IPS-18c (cell line): ENCODE measurements around the gene PPARA.

Experiments
- H3K4me3 ChIP-seq: 2 replicates; pipeline ENCODE4 v1.7.0; 2013; ENCODE audit warnings: low read depth, mild to moderate bottlenecking, low read length, moderate library complexity; ENCODE audit not compliant: insufficient read depth
- H3K9me3 ChIP-seq: one replicate; pipeline ENCODE4 v1.6.1; 2013; ENCODE audit warnings: mild to moderate bottlenecking, low read length, moderate library complexity; ENCODE audit not compliant: control insufficient read depth, insufficient read depth

PPARA gene

DNA sequence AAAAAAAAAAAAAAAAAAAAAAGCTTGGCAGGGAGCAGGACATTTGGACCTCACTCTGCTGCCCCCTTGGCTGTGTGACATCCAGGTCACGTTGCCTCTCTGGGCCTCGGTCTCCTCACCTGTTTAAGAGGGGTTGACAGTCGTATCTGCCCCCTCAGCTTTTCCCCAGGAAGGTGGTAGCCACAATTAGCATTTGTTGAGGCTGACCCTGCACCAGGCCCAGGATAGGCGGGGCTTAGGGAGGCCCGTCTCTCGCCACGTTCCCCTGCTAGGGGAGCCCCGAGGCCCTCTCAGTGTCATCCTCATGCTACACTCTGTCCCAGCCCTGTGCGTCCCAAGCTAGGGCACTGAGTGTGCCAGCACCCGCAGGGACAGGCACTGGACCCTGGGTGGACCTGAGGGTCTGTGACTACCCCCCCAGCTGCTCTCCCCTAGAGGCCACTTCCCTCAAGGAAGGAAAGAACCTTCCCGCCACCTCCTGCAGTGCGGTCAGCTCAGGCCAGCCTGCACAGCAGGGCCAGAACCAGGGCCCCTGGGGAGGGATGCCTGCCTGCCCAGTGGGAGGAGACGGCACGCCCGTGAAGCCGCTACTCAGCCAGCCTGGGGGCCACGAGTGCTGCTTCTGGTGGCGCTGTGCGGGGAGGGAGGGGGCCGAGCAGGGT is 38.5 kb upstream of the PPARA start:
- H3K9me3 ChIP-seq, result no peaks in the 10 kb centered on the region
- no peak overlapping the region for H3K4me3 ChIP-seq

DNA sequence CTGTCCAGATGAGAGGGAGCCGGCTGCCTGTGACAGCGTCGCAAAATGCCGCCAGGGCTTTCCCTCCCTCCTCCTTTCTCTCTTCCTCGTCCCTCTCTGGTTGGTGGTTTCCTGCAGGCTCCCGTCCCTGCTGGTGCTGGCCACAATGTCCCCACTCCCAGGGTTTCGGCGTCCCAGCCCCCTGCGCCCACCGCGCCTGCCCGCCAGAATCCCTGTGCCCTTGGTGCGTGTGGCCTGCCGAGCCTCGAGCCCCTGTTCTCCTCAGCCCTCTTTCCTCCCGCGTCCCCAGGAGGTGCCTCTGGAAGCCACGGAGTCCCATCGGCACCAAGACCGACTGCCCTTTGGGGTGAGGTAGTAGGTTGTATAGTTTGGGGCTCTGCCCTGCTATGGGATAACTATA is 37.9 kb upstream of the PPARA start:
- no peaks in the 10 kb centered on the region for H3K9me3 ChIP-seq
- H3K4me3 ChIP-seq, result no peak overlapping the region

DNA sequence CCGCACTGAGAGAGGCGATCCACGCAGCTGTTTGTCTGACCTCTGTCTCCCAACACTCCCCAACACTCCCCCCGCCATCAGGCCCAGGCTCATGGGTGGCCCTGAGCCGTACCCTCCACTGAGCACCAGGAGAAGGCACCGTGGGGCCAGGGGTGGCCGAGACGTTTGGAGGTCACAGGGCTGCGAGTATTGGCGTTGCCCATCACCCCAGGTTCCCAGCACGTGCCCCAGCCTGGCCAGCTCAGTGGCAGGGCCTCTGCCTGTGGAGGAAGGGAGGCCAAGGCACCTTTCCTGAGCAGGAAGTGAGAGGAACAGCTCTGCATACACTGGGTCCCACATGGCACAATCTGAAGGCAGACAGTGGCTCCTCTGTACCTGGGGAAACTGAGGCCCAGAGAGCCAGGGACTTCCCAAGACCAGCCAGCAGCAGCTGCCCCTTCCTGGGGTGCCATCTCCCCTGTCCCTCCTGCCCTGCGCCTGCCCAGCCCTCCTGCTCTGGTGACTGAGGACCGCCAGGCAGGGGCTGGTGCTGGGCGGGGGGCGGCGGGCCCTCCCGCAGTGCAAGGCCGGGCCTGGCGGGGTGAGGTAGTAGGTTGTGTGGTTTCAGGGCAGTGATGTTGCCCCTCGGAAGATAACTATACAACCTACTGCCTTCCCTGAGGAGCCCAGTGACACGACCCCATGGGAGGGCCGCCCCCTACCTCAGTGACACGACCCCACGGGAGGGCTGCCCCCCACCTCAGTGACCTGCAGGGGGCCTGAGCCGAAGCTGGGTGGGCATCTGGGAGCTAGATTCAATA is 37.0 kb upstream of the PPARA start:
- Histone ChIP-seq H3K4me3 (no peak overlapping the region), H3K9me3 (no peaks in the 10 kb centered on the region)

DNA sequence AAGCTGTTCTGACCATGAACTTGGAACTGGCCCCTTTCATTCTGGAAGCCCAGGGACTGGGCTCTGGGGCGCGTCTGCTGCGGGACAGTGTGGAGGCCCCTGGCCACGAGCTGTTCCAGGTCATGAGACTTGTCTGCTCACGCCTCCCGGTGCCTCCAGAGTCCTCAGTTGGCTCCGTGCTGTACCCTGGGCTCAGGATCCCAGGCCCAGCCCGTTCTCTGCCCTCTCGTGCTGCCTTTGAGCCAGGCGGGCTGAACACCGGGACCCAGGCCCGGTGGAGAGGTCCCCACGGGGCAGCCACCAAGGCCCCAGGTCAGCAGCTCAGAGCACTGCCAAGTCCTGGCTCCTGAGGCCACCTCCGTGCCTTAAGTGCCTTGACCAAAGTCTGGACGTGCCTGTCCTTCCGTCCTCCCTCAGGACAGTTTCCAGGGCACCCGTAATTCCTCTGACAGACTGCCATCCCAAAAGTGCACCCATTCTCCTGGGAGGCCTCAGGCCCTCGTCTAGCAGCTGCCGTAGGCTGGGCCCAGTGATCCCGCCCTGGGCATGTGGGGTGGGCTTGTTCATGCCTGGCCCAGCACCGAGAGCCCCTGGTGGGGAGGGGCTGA is 36.3 kb upstream of the PPARA start:
- Histone ChIP-seq H3K9me3 (no peaks in the 10 kb centered on the region), H3K4me3 (no peak overlapping the region)

DNA sequence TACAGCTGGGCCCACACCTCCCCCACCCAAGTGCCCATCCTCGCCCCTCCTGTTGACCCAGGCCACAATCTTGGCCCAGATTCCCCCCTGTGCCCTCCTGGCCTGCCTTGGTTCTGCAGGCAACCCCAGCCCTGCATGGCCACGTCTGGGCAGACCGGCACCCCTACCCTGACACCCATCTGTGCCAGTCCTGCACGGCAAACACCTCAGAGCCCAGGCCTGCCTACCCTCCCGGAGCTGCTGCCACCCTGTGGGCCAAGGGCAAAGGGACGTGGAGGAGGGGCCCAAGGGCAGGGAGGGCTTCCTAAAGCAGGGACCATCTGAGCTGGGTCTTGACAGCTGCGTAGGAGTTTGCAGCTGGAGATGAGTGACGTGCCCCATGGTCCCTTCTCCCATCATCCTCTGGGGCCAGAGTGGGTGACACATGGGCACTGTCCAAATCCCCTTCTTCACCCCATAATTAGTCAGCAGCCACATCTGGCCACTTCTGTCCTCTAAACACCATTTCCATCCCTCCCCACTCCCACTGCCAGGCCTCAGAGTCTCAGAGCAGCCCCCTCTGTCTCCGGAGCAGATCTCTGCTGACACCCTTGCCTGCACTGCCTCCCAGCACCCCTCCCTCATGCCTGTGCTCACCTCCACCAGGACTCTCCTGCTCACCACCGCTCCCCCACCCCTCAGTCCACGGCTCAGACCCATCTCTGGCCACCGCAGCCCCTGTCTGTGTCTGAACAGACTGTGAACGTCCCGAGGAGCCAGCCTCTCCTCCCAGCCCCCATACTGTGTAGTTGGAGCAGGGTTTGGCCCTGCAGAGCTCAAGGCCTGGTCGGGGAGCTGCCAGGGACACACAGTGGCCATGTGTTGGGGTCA is 35.6 kb upstream of the PPARA start:
- Histone ChIP-seq H3K9me3 (no peaks in the 10 kb centered on the region), H3K4me3 (no peak overlapping the region)

DNA sequence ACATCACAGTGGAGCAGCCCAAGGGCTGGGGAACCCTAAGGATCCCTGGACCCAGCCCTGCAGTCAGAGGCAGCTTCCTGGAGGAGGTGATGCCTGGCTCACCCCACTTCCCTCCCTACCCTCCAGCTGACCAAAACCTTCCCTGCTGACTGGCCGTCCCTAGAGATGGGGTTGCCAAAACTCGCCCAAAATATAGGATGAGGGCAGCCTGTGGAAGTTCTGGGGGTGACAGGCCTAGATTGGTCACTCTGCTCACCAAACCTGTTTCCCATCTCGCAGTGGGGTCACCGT is 35.0 kb upstream of the PPARA start:
- Histone ChIP-seq H3K4me3 (no peak overlapping the region), H3K9me3 (no peaks in the 10 kb centered on the region)

DNA sequence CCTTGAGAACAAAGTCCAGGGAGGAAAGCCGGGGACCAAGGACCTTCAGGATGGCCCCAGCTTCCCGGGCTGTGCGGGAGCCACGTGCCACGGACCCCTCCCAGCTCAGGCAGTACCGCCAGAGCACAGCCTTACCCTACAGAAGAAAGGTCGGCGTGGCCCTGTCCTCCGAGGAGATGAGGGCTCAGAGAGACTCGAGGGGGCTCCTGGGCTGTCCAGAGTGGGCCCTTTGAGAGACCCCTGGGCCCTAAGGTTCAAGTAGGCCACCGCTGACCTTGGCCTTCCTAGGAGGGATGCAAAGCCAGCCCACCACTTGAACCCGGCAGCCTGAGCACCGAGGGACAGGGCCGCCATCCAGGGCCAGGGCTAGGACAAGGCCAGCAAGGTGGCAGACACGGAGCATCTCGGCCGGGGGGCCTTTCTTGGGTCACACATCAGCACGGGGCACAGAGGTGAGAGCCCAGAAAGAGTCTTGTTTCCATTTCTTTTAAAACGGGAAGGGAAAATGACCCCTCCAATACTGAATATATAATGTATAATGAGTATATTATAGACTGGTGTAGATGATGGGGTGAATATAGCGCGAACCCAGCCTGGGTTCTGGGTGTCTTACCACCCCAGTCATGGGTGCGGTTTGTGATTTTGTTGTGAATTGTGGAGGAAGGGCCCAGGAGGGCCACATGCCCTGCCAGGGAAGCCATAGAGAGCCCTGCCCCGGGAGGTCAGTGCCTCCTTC is 34.4 kb upstream of the PPARA start:
- Histone ChIP-seq H3K4me3 (no peak overlapping the region), H3K9me3 (no peaks in the 10 kb centered on the region)

DNA sequence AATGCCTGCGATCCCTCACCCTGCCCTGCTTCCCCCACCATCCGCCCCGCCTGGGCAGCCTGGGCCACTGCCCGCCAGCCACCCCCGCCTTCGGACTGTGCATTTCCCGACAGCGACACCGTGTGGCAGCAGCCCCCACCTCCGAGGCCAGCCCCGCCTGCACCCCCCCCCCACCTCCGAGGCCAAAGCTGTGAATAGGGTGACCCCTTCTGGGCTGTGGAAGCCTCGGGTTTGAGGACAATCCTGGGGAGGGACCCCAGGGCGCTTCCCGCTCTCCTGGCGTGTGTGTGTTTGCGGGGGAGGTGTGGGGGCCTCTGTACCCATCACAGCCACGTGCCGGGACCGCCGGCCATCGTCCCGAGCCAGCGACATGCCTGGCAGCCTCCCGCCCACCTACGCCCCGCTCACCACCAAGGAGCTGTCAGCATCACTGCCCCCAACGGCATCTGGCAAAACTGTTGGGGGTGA is 33.8 kb upstream of the PPARA start:
- H3K4me3 ChIP-seq, result no peak overlapping the region

DNA sequence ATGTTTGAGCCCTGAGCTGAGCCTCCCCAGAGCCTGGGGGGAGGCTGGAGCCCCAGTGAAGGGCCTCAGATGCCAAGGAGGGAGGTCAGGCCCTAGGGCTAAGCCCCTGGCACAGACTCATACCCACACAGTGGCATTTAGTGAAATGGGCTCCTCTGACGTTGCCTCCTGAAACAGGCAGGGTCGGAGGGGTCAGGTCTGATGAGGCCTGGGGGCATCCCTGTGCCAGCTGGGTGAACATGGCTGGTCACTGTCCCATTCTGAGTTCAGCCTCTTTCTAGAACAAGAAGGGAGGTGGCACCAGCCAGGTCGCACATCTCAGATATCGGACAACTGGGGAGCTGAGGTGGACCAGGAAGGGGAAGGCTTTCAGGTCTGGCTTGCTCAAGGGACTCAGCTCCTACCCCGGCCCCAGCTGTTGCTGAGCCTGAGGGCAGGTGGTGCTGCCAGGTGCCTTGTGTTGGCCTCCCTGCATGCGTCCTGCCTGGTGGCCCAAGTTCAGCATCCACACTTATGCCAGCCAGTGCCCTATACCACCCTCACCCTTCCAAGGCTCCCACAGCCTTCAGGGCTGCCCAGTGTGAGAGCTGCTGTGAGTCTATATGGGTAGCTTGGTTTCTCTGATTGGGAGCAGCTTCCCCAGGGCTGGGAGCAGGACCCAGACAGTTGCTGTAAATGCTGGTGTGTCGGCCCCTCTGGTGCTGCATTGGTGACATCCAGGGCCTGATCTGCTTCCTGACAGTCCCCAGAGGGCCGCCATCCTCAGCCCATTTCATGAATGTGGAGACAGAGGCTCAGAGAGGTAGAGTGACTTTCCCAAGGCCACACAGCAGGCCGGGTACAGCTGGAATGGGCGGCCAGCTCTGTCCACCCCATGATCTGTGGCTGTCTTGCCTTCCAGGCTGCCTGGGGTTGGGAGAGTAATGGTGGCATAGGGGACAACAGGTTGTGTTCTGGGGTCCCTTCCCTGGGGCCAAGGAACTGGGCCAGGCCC is 32.8 kb upstream of the PPARA start:
- no peaks in the 10 kb centered on the region for H3K9me3 ChIP-seq
- H3K4me3 ChIP-seq, result no peak overlapping the region; the same call in 1 of the 2 replicates

More for the DNA sequence above, 33.8 kb upstream of the PPARA start:
- H3K9me3 ChIP-seq, result no peaks in the 10 kb centered on the region

DNA sequence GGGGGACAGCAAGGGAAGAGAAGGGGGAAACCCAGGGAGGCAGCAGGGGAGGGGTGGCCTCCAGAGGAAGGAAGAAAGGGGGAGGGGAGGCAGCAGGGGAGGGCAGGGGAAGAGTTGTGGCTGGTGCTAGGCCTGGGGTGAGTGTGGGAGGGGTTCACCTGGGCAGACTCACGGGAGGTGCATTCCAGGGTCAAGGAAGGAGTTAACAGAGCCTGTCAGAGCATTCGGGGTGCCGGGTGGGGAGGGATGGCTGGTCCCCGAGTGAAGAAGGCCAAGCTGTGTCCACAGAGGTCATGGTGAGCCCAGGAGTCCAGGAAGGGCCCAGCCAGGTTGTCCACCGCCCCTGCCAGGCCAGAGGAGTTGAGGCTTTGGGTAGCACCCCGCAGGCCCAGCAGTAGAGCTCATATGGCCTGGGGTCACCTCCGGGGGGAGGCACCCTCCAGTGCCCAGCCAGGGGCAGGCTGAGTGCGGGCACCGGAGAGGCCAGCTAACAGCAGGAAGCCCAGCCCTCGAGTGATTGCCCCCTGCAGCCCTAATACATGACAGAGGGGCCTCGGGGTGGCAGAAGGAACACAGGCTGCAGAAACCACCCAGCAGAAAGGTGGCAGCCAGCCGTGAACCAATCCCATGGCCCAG is 31.1 kb upstream of the PPARA start:
- Histone ChIP-seq H3K9me3 (no peaks in the 10 kb centered on the region), H3K4me3 (no peak overlapping the region)

DNA sequence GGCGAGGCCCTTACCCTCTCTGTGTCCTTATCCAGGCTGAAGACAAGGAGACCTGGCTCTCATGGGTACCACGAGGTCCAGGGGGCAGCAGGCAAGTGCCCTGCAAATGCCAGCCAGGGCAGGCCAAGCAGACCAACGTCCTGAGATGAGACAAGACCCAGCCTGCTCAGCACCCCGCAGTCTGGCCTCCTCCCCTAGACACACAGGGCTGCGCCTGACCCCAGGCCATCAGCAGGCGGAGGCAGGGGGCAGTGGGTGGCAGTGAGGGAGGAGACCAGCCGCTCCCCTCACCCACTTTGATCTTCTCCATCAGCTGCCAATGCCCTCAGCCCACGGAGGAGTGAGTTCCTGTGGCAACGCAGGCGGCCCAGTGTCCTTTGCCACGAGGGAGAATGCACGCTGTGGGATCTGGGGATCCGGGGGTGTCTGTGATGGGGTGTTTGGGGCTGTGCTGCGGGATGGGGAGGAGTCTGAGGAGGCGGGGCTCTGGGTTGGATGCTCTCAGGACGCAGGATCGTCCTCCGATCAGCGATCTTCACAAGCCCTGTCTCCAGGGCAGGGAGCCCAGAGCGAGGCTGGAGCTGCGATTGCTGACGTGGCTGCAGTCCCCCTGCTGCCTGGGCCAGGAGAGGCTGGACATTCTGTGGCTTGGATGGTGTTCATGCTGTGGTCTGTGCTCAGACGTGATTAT is 30.5 kb upstream of the PPARA start:
- H3K9me3 ChIP-seq, result no peaks in the 10 kb centered on the region
- no peak overlapping the region for H3K4me3 ChIP-seq

DNA sequence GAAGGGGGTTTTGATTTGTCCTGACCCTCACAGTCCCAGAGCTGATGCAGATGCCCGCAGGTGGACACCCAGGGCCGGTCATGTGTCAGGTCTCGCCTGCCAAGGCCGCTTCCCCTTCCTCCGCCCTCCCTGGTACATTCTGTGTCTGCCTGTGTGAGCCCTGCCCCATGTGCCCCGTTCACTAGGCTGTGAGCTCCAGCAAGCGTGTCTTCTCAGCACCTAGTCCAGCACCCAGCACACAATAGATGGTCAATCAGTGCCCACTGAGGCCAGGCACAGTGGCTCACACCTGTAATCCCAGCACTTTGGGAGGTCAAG is 29.9 kb upstream of the PPARA start:
- Histone ChIP-seq H3K4me3 (no peak overlapping the region), H3K9me3 (no peaks in the 10 kb centered on the region)

DNA sequence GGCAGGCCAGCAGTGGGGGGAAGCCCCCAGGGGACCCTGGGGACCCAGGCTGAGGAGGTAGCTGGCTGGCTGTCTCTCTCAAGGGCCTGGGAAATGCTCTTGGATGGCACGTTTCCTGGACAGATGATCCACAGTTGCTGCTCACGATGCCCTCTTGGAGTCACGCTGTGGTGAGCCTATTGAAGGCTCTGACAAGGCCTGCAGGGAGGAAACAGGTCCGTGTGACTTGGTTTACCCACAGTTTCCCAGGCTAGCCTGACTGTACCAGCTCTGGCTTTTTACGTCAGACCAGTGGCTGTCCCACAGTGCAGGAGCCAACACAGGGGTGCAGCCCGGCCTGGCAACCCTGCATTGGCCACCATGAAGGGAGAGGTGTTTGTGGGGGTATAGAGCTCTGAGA is 29.2 kb upstream of the PPARA start:
- Histone ChIP-seq H3K9me3 (no peaks in the 10 kb centered on the region), H3K4me3 (no peak overlapping the region)

DNA sequence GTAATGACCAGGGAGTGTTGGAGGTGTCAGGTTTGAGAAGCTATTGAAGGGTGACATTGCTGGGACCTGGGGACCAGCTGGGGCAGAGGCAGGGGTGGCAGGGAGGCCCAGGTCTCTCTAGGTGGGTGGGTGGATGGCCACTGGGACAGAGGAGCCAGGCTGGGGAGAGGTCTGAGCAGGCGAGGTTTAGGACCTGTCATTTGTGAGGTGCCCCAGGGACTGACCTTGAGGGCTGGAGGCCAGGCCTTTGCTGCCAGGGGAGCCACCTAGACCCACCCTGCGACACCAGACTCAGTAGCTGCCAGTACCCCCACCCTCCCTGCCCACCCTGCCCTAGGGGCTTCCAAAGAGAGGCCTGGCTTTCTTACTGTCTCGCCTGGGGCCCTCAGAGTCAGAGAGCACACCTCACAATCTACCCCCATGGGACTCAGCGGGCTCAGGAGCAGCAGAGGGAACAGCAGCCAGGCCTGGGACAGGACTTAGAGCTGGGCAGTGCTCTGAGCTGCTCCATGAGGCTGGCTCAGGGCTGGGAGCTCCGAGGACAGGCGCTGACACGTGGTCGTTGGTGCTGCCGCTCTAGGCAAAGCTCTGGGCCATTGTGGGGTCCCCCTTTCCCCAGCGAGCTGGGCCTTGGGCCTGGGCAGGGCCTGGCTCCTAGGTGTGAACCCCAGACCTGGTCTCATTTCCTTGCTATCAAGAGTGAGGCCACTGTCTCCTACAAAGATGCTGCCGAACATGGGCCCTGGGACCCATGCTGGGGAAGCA is 28.6 kb upstream of the PPARA start:
- Histone ChIP-seq H3K4me3 (no peak overlapping the region), H3K9me3 (no peaks in the 10 kb centered on the region)
